GM20431 (cell line): Measurements from ENCODE around the gene KBTBD13.

Source experiments
- in situ Hi-C: fragments of 300-500 bp; cut with MseI, MboI; formaldehyde crosslinking; loops from one replicate; pipeline ENCODE4 v1.15.0; 2020; ENCODE audit warnings: low sequenced_read_pairs; ENCODE audit not compliant: unreplicated experiment

KBTBD13 gene

GRCh38 chr15:65076486-65077290 lies at the start of gene KBTBD13:
TSS of gene KBTBD13 (plus strand) at chr15:65076746. CDS start at chr15:65076816, 70 bp downstream.
- in situ Hi-C loops = no loop called here

GRCh38 chr15:65026756-65027155 lies 49.8 kb upstream of the KBTBD13 start:
- in situ Hi-C loops = loop anchor here (25.0 kb wide), 1 partner anchor 261 kb away; the partner anchor contains the start of genes PARP16 and RNU5A-1

GRCh38 chr15:65027593-65027992 lies 49.0 kb upstream of the KBTBD13 start:
- in situ Hi-C loops = loop anchor here (25.0 kb wide), 1 partner anchor 260 kb away; the partner anchor contains the start of genes PARP16 and RNU5A-1

DNA sequence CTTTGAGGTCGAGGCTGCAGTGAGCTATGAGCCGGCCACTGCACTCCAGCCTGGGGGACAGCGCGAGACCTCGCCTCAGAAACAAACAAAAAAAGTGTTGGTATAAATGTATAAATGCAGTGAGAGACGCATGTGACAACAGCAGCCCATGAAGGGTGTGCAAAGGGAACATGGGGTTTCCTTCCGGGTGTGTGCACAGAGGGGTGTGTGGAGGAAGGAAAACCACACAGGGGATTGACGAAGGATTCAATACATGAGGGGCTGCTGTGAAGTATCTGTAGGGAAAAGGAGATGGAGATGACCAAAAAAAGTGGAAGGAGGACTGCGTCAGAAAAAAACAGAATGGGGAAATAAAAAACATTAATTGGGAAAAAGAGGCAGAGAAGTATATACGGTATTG lies 48.2 kb upstream of the KBTBD13 start:
- in situ Hi-C loops = loop anchor here (25.0 kb wide), 1 partner anchor 259 kb away; the partner anchor contains the start of genes PARP16 and RNU5A-1

GRCh38 chr15:65028921-65029735 lies 47.4 kb upstream of the KBTBD13 start, which contains the start of gene MTFMT:
TSS of gene MTFMT (minus strand) at chr15:65029639. CDS start at chr15:65029613, 26 bp downstream.
- in situ Hi-C loops = loop anchor here (25.0 kb wide), 1 partner anchor 258 kb away; the partner anchor contains the start of genes PARP16 and RNU5A-1

DNA sequence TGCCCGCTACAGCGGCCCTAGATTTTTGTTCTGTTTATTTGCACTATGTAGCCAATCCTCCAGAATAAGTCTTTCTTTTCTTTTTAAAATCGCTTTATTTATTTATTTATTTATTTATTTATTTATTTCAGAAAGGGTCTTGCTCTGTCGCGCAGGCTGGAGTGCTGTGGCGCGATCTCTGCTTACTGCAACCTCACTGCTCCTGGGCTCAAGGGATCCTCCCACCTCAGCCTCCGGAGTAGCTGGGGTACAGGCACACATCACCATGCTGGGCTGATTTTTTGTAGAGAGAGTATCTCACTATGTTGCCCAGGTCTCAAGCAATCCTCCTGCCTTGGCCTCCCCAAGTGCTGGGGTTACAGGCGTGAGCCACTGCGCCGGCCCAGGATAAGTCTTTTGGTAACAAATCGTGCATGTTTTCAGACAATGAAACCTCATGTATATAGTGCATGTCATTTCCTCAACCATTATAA lies 46.8 kb upstream of the KBTBD13 start:
- in situ Hi-C loops = loop anchor here (10.0 to 25.0 kb wide), 2 partner anchors 55 to 258 kb away; partner anchors contain the start of genes PARP16 and RNU5A-1

- in situ Hi-C loops = loop anchor here (10.0 to 25.0 kb wide), 2 partner anchors 52 to 254 kb away; partner anchors contain the start of genes PARP16 and RNU5A-1
These were observed 43.6 kb upstream of the KBTBD13 start for GRCh38 chr15:65032801-65033537.

GRCh38 chr15:65033659-65034269 lies 42.8 kb upstream of the KBTBD13 start:
- in situ Hi-C loops = loop anchor here (10.0 to 25.0 kb wide), 2 partner anchors 51 to 254 kb away; partner anchors contain the start of genes PARP16 and RNU5A-1

- in situ Hi-C loops = loop anchor here (10.0 to 25.0 kb wide), 2 partner anchors 50 to 253 kb away; partner anchors contain the start of genes PARP16 and RNU5A-1
These were observed 41.8 kb upstream of the KBTBD13 start for GRCh38 chr15:65034719-65035118.

DNA sequence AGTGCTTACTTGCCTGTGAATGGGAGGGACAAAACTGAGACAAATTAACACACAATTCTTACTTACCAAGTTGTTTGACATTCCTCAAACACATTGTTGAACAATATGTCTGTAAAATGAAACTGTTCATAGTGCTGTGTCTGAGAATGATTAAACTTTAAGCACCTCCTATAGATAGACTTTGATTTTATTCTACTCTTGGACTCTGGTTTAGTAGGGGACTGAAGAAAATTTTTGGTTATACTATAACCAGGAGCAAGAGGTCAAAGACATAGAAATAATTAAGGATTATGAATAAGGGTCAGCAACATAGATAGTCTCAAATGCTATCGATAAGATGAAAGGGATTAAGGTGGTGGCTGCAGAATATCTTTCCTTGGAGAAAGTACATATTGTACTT lies 39.2 kb upstream of the KBTBD13 start:
- in situ Hi-C loops = loop anchor here (10.0 to 25.0 kb wide), 2 partner anchors 47 to 250 kb away; partner anchors contain the start of genes PARP16 and RNU5A-1

DNA sequence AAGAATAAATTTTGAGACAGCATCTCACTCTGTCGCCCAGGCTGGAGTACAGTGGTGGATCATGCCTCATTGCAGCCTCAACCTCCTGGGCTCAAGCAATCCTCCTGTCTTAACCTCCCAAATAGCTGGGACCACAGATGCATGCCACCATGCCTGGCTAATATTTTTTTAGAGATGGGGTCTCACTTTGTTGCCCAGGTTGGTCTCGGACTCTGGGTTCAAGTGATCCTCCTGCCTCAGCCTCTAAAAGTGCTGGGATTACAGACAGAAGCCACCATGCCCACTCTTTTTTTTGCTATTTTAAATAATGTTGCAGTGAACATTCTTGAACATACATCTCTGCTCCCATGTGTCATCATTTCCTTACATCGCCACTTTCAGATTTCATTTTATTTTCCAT lies 38.1 kb upstream of the KBTBD13 start:
- in situ Hi-C loops = loop anchor here (10.0 to 25.0 kb wide), 2 partner anchors 46 to 249 kb away; partner anchors contain the start of genes PARP16 and RNU5A-1

DNA sequence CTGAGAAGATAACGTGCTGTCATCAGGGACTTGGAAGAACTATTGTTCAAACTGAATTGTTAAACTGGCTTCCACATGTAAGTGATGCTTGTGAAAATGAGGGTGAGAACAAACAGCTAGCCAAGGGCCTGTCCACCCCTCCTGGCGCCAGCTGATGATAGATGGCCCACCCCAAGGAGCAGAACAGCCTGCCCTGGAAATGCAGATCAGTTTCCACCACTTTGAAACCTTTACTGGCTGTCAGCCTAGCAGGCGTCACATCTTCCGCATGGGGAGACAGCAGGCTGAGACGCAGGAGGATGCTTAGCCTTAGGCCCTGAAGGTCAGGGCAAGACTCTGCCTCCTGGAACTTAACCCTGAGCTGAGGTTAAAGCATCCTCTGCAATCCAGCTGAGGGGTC lies 37.7 kb upstream of the KBTBD13 start:
- in situ Hi-C loops = loop anchor here (10.0 to 25.0 kb wide), 2 partner anchors 46 to 248 kb away; partner anchors contain the start of genes PARP16 and RNU5A-1

GRCh38 chr15:65040461-65040860 lies 36.1 kb upstream of the KBTBD13 start:
- in situ Hi-C loops = loop anchor here (25.0 kb wide), 1 partner anchor 247 kb away; the partner anchor contains the start of genes PARP16 and RNU5A-1

DNA sequence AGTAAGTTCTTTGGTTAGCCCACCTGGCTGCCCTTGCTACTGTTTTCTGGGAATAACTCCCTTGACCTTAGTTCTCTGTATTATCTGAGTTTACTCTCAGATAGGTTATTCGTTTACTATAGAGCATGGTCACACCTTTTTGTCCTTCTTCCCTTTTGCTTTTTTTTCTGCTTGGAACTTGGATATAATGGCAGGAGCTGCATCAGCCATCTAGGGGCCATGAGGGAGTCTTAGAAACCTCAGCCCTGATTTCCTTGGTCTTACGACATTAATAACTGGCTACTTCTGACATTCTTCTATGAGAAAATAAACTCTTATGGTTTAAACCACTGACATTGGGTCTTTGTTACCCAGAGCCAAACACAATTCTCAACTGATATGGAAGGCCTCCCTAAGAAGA lies 34.8 kb upstream of the KBTBD13 start:
- in situ Hi-C loops = loop anchor here (25.0 kb wide), 1 partner anchor 246 kb away; the partner anchor contains the start of genes PARP16 and RNU5A-1

DNA sequence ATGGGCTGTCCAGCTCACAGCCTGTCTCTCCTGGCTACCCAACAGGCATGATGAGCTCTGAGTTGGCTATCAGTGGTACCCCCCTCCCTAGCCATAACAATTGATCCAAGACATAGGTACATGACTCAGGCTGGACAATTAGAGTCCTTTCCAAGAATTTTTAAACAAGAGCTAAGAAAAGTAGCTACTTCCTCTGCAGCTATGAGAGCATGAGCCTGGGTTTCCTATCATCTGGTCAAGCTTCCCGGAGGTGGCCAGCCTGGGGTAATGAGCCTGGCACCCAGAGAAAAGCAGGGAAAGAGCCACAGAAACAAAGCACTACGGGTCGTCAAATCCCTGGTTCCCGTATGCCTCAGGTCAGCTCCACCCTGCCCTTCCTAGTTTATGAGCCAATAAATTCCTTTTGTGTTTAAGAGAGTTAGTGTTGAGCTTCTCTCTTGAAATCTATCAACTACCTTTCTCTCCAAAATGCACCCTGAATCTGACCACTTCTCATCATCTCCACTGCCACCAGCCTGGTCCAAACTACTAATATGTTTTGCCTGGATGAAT lies 33.7 kb upstream of the KBTBD13 start:
- in situ Hi-C loops = loop anchor here (25.0 kb wide), 1 partner anchor 244 kb away; the partner anchor contains the start of genes PARP16 and RNU5A-1

GRCh38 chr15:65044218-65044617 lies 32.3 kb upstream of the KBTBD13 start:
- in situ Hi-C loops = loop anchor here (25.0 kb wide), 1 partner anchor 243 kb away; the partner anchor contains the start of genes PARP16 and RNU5A-1

DNA sequence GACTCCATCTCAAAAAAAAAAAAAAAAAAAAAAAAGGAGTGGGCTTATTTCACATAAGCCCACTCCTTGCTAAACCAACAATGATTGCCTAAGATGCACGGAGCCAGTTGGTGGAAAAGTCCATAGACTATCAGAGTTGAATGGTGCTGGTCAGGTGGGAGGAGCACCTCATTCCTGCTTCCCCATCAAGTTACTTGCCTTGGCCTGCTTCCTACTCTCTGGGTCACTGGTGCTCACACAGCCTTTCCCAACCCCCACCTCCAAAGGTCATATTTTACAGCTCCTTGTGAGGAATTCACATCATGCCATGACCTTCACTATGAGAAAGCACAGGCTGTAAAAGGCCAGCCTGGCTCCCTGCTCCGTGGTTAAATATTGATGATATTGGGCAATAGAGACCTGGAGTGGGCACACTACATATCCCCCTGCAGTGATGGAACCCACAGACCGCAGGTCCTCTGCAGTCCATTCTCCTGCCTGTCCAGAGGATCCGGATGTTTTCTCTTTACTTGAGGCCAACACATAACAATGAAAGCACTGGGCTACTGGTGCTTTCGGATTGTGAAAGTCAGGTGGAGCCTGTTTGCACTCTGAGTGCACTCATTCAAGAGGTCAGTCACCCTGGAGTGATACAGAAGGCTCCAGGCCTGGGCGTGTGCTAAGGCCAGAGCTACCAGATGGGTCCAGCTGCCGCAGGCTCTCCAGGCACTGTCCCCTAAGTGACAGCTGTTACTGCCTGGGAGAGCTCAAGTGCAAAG lies 31.6 kb upstream of the KBTBD13 start, which contains the start of gene SLC51B:
Gene SLC51B (plus strand): TSS at position 664 of the 758 bp plus-strand sequence. CDS start 4,618 bp downstream, outside the sequence.
- in situ Hi-C loops = loop anchor here (25.0 kb wide), 1 partner anchor 242 kb away; the partner anchor contains the start of genes PARP16 and RNU5A-1
